ENCODE measurements around the gene GRB10.

The GRB10 gene

GRCh38 chr7:50667789-50668226 is 114.9 kb downstream of the GRB10 start:
- DNase-seq (ENCODE audit: low read depth) = no peak

- DNase-seq (ENCODE audit: low read depth) = no peak
These were observed 115.4 kb downstream of the GRB10 start for GRCh38 chr7:50667338-50667737.

- no peak for DNase-seq (ENCODE audit: low read depth)
These were observed 116.6 kb downstream of the GRB10 start for GRCh38 chr7:50666124-50666496.

- DNase-seq (ENCODE audit: low read depth) = no peak
These were observed 117.1 kb downstream of the GRB10 start for GRCh38 chr7:50665403-50666123.

- no peak for DNase-seq (ENCODE audit: low read depth)
These were observed 117.8 kb downstream of the GRB10 start for GRCh38 chr7:50664937-50665336.

GRCh38 chr7:50664461-50664922 is 118.2 kb downstream of the GRB10 start:
- DNase-seq (ENCODE audit: low read depth) = no peak

GRCh38 chr7:50663396-50664102 is 119.1 kb downstream of the GRB10 start:
- DNase-seq (ENCODE audit: low read depth) = no peak

- DNase-seq (ENCODE audit: low read depth) = no peak
These were observed 119.7 kb downstream of the GRB10 start for GRCh38 chr7:50662996-50663395.

- no peak for DNase-seq (ENCODE audit: low read depth)
These were observed 120.5 kb downstream of the GRB10 start for GRCh38 chr7:50662041-50662694.

GRCh38 chr7:50661345-50662040 is 121.2 kb downstream of the GRB10 start:
- DNase-seq (ENCODE audit: low read depth) = no peak

- no peak for DNase-seq (ENCODE audit: low read depth)
These were observed 121.9 kb downstream of the GRB10 start for GRCh38 chr7:50660830-50661175.

- peak; percentile 4 for DNase-seq (ENCODE audit: low read depth)
These were observed 122.5 kb downstream of the GRB10 start for GRCh38 chr7:50660040-50660829.

GRCh38 chr7:50659329-50659965 is 123.2 kb downstream of the GRB10 start:
- no peak for DNase-seq (ENCODE audit: low read depth)

- DNase-seq (ENCODE audit: low read depth) = no peak
These were observed 124.0 kb downstream of the GRB10 start for GRCh38 chr7:50658696-50659095.

- no peak for DNase-seq (ENCODE audit: low read depth)
These were observed 124.8 kb downstream of the GRB10 start for GRCh38 chr7:50657912-50658311.

GRCh38 chr7:50657341-50657873 is 125.3 kb downstream of the GRB10 start:
- no peak for DNase-seq (ENCODE audit: low read depth)

- DNase-seq (ENCODE audit: low read depth) = no peak
These were observed 126.4 kb downstream of the GRB10 start for GRCh38 chr7:50656141-50656895.

GRCh38 chr7:50655490-50655889 is 127.2 kb downstream of the GRB10 start:
- DNase-seq (ENCODE audit: low read depth) = no peak

- no peak for DNase-seq (ENCODE audit: low read depth)
These were observed 127.7 kb downstream of the GRB10 start for GRCh38 chr7:50655020-50655419.

- DNase-seq (ENCODE audit: low read depth) = no peak
These were observed 128.7 kb downstream of the GRB10 start for GRCh38 chr7:50653981-50654425.
